K562 (cell line): ENCODE measurements around the gene ZNF268. TPM values are rescaled to one million over a fixed set of nuclear protein-coding genes. Genes with fewer than 3 reads are reported as not detected.

ENCODE experiments used
- ARID2 ChIP-seq: fragments of 450-650 bp; IDR thresholded peaks from 2 replicates; pipeline ENCODE4 v1.6.1; 2017; ENCODE audit warnings: antibody characterized with exemption, mild to moderate bottlenecking
- BRD4 ChIP-seq: fragments of 200-600 bp; sonication (generic); IDR thresholded peaks from 2 replicates; pipeline ENCODE4 v1.6.1; 2017; ENCODE audit warnings: inconsistent platforms
- CC2D1A ChIP-seq: fragments of 450-650 bp; IDR thresholded peaks from 2 replicates; pipeline ENCODE4 v1.6.1; 2017; ENCODE audit warnings: mild to moderate bottlenecking
- CGGBP1 ChIP-seq: fragments of 250-450 bp; sonication (Bioruptor Pico); IDR thresholded peaks from 2 replicates; pipeline ENCODE4 v1.9.0; 2021; ENCODE audit warnings: mild to moderate bottlenecking
- CHD2 ChIP-seq: IDR thresholded peaks from 2 replicates; pipeline ENCODE4 v1.6.1; 2011; ENCODE audit warnings: low read depth, low read length
- DMBX1 ChIP-seq: fragments of 250-450 bp; sonication (Bioruptor Pico); IDR thresholded peaks from 2 replicates; pipeline ENCODE4 v1.8.0; 2022; ENCODE audit warnings: inconsistent platforms, mild to moderate bottlenecking, moderate library complexity, borderline replicate concordance
- DNMT1 ChIP-seq: fragments of 450-650 bp; IDR thresholded peaks from 2 replicates; pipeline ENCODE4 v1.6.1; 2016; ENCODE audit warnings: antibody characterized with exemption, mild to moderate bottlenecking
- ELK1 ChIP-seq: sonication (generic); formaldehyde crosslinking; IDR thresholded peaks from 2 replicates; pipeline ENCODE4 v1.8.1; 2022; ENCODE audit warnings: missing genetic modification reagents
- EP300 ChIP-seq: IDR thresholded peaks from 2 replicates; pipeline ENCODE4 v1.6.1; 2012; ENCODE audit warnings: low read length, improper control_type of control experiment
- FOXM1 ChIP-seq, 2 experiments: fragments of 450-650 bp in 1 of 2; sonication (generic) in 1 of 2; formaldehyde crosslinking in 1 of 2; IDR thresholded peaks; 2 replicates each; pipeline versions ENCODE4 v1.6.1 to v1.9.0; 2017 to 2022; ENCODE audit warnings: low read depth in 2 of 2, mild to moderate bottlenecking in 2 of 2, missing genetic modification reagents in 1 of 2, moderate library complexity in 1 of 2
- GATAD2B ChIP-seq: fragments of 450-650 bp; IDR thresholded peaks from 2 replicates; pipeline ENCODE4 v1.6.1; 2017; ENCODE audit warnings: mild to moderate bottlenecking, borderline replicate concordance
- HDAC1 ChIP-seq, 2 experiments: fragments of 450-650 bp; IDR thresholded peaks; 2 replicates each; pipeline ENCODE4 v1.6.1; 2016 to 2017; ENCODE audit warnings: inconsistent platforms in 1 of 2, mild to moderate bottlenecking in 1 of 2, moderate library complexity in 1 of 2
- HNRNPL ChIP-seq: fragments of 200-400 bp; formaldehyde crosslinking; IDR thresholded peaks from 2 replicates; pipeline ENCODE4 v1.6.1; 2017; ENCODE audit warnings: low read depth, mild to moderate bottlenecking, low read length
- KLF10 ChIP-seq: fragments of 250-450 bp; sonication (Bioruptor Pico); IDR thresholded peaks from 2 replicates; pipeline ENCODE4 v1.6.1; 2021; ENCODE audit warnings: matching md5 sums
- MYBL2 ChIP-seq, 2 experiments: fragments of 450-650 bp in 1 of 2; sonication (generic) in 1 of 2; formaldehyde crosslinking in 1 of 2; IDR thresholded peaks; 2 replicates each; pipeline versions ENCODE4 v1.6.1 to v1.8.1; 2017 to 2022; ENCODE audit warnings: borderline replicate concordance in 1 of 2, inconsistent platforms in 1 of 2, low read depth in 1 of 2, mild to moderate bottlenecking in 1 of 2, missing genetic modification reagents in 1 of 2, moderate library complexity in 1 of 2
- NELFE ChIP-seq: IDR thresholded peaks from 2 replicates; pipeline ENCODE4 v1.6.1; 2011; ENCODE audit warnings: mild to moderate bottlenecking; ENCODE audit not compliant: insufficient read depth, insufficient read length
- NR2C1 ChIP-seq, 2 experiments: fragments of 450-650 bp; IDR thresholded peaks; 2 replicates each; pipeline ENCODE4 v1.6.1; 2017; ENCODE audit warnings: mild to moderate bottlenecking in 2 of 2, antibody characterized with exemption in 1 of 2, inconsistent platforms in 1 of 2, missing compliant biosample characterization in 1 of 2, missing genetic modification characterization in 1 of 2
- RFX7 ChIP-seq: fragments of 250-450 bp; sonication (Bioruptor Pico); IDR thresholded peaks from 2 replicates; pipeline ENCODE4 v1.5.1; 2021; ENCODE audit warnings: mild to moderate bottlenecking
- SMAD4 ChIP-seq: fragments of 250-450 bp; sonication (Bioruptor Pico); conservative IDR thresholded peaks from 2 replicates; pipeline ENCODE4 v1.8.0; 2021; ENCODE audit warnings: inconsistent platforms, mild to moderate bottlenecking, moderate library complexity
- SMARCE1 ChIP-seq: fragments of 450-650 bp; IDR thresholded peaks from 2 replicates; pipeline ENCODE4 v1.7.1; 2016; ENCODE audit warnings: mild to moderate bottlenecking
- SREBF1 ChIP-seq: fragments of 150-350 bp; IDR thresholded peaks from 2 replicates; pipeline ENCODE4 v1.6.1; 2014; ENCODE audit warnings: antibody characterized with exemption, low read depth, low read length, borderline replicate concordance
- USF1 ChIP-seq: sonication (generic); formaldehyde crosslinking; IDR thresholded peaks from 2 replicates; pipeline ENCODE4 v1.9.0; 2022; ENCODE audit warnings: mild to moderate bottlenecking, missing genetic modification reagents
- ZNF197 ChIP-seq: fragments of 200-800 bp; sonication (Bioruptor generic); IDR thresholded peaks from 2 replicates; pipeline ENCODE4 v1.6.1; 2016; ENCODE audit warnings: low read depth, missing genetic modification characterization, missing compliant biosample characterization
- ZNF217 ChIP-seq: sonication (generic); formaldehyde crosslinking; IDR thresholded peaks from 2 replicates; pipeline ENCODE4 v1.8.0; 2022; ENCODE audit warnings: mild to moderate bottlenecking, missing genetic modification reagents
- ZNF3 ChIP-seq: fragments of 250-450 bp; sonication (Bioruptor Pico); IDR thresholded peaks from 2 replicates; pipeline ENCODE4 v1.5.0; 2021; ENCODE audit warnings: mild to moderate bottlenecking, moderate library complexity
- polyA plus RNA-seq, 8 experiments: library from polyadenylated mRNA; depleted of rRNA in 4 of 8; stranded (reverse) in 5 of 8; unstranded in 3 of 8; fragments of >200 nt; fragmentation: Nextera tagmentation in 2 of 8; fragmentation: Illumina TruSeq in 1 of 8; extraction: Ambion mirVana in 2 of 8; extraction: Trizol in 1 of 8; gene quantifications; 2 replicates each; pipeline versions ENCODE4 v1.2.1 to v1.2.3, GENCODE V29; 2011 to 2014; ENCODE audit warnings: inconsistent platforms in 1 of 8, missing spikeins in 1 of 8
- total RNA-seq, 7 experiments: library from RNA; depleted of rRNA in 6 of 7; stranded (reverse); fragments of >200 nt in 6 of 7; fragmentation: Illumina TruSeq in 2 of 7; extraction: Trizol in 2 of 7; gene quantifications; 2 replicates each; pipeline versions ENCODE4 v1.2.1 to v1.2.3, GENCODE V29; 2011 to 2021; ENCODE audit warnings: low replicate concordance in 1 of 7
- TF ChIP-seq, protein P1 (sequence below): fragments of 450-650 bp; IDR thresholded peaks from 2 replicates; pipeline ENCODE4 v1.6.1; 2014; ENCODE audit warnings: low read depth, mild to moderate bottlenecking, moderate library complexity, borderline replicate concordance

Gene ZNF268
- total and polyA plus RNA-seq, 9 of the 15 experiments (the other 6 are each of a cell fraction or from before 2014, with no cell fraction given), result 4.8 to 12.0 (median 7.7) TPM

DNA sequence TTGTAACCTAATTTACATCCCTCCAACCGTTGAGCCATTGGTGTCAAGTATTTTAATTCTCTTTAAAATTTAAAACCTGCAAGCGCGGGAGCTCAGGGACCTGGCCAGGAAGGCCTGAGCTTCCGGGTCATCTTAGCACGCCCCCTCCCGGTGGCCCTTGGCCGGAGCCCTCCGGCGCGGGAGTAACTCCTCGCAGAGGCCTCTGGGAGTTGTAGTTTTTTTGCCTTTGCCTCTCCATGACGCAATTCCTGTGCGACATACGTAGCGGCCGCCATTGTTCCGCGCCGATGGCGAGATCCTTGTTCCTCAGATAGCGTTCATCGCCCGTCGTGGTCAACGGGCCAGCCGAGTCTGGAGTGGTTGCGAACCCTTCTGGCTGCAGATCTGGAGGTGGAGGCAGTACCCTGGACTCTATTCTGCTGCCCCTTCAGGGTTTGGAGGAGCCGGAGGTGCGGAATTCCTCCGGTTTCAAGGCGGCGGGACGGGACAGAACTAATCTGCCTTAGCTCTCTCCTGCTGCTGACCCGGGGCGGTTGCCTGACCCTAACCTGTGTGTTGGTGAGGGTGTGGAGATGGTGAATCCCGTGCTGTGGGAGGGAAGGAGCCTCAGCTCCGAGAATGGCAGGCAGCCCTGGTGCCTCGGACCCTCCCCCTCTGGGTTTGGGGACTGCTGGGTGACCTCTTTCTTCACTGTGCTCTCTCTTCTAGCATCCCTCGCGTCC, at the start of gene ZNF268 (continued):
- TF ChIP-seq CHD2 (no peak), EP300 (peak; percentile 54), KLF10 (CRISPR knock-in tag) (no peak), SMARCE1 (no peak), USF1 (CRISPR knock-in tag) (no peak), SMAD4 (CRISPR knock-in tag) (no peak; the same call in 1 of the 2 replicates), CC2D1A (peak; percentile 76), CGGBP1 (CRISPR knock-in tag) (no peak), NR2C1 (IDR thresholded peaks at IDR 0.05) (peak; percentile 98), NR2C1 (tag; IDR thresholded peaks at IDR 0.05) (peak; percentile 100), ARID2 (no peak), ZNF217 (CRISPR knock-in tag) (no peak), NELFE (no peak), SREBF1 (peak; percentile 82; the same call in 1 of the 2 replicates), DNMT1 (no peak), HNRNPL (no peak), DMBX1 (peak; percentile 48; the same call in 1 of the 2 replicates), RFX7 (no peak), ZNF3 (CRISPR knock-in tag) (no peak), BRD4 (no peak), GATAD2B (peak; percentile 49; the same call in 1 of the 2 replicates), ZNF197 (CRISPR knock-in tag) (no peak), FOXM1 (IDR thresholded peaks at IDR 0.05; ENCODE audit: low read depth) (peak; percentile 88), FOXM1 (CRISPR knock-in tag; IDR thresholded peaks at IDR 0.05; ENCODE audit: low read depth) (no peak; the same call in 1 of the 2 replicates), MYBL2 (IDR thresholded peaks at IDR 0.05; ENCODE audit: low read depth) (peak; percentile 92), MYBL2 (CRISPR knock-in tag; IDR thresholded peaks at IDR 0.05; ENCODE audit: borderline replicate concordance) (no peak), ELK1 (CRISPR knock-in tag) (no peak), HDAC1 (IDR thresholded peaks at IDR 0.05) (peak in 1 of 2 experiments; percentile 78; a peak in 2 of 4 replicates)
- TF ChIP-seq, protein P1, sequence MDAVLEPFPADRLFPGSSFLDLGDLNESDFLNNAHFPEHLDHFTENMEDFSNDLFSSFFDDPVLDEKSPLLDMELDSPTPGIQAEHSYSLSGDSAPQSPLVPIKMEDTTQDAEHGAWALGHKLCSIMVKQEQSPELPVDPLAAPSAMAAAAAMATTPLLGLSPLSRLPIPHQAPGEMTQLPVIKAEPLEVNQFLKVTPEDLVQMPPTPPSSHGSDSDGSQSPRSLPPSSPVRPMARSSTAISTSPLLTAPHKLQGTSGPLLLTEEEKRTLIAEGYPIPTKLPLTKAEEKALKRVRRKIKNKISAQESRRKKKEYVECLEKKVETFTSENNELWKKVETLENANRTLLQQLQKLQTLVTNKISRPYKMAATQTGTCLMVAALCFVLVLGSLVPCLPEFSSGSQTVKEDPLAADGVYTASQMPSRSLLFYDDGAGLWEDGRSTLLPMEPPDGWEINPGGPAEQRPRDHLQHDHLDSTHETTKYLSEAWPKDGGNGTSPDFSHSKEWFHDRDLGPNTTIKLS, result peak; percentile 88
